ENCODE results near the gene ZKSCAN4. TPM values are rescaled to one million over a fixed set of nuclear protein-coding genes. Genes with fewer than 3 reads are reported as not detected.
A peak's percentile ranks its signal among the peaks of the same experiment; 100 is the strongest.

ZKSCAN4 gene
- total RNA-seq, 2 donors from 2014 or later, result 5.1 to 7.6 TPM

DNA sequence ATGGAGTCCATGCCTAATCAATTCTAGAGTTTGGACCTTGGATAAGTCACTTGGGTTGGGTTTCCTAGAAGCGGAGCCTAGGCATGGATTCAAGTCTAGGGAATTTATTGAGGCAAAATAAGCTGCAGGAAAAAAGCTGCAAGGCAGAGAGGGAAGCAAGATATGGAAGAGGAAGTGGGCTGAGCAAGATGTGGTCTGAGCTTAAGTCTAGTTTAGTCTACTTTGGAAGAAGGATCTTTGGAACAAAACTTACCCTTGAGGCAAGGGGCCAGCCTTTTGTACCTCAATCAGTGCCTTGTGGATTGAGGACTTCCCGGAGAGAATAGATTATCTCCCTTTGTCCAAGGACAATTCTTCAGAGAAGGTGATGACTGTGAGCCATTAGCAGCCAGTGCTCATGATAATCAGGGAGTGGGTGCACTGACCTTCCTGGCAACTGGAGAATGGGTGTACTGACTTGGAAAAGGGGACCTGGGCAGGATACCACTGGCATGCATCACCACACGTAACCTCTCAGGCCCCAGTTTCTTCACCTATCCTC is 16.1 kb downstream of the ZKSCAN4 start:
- ATAC-seq (replicated peaks in 1 of 2), result no peak

DNA sequence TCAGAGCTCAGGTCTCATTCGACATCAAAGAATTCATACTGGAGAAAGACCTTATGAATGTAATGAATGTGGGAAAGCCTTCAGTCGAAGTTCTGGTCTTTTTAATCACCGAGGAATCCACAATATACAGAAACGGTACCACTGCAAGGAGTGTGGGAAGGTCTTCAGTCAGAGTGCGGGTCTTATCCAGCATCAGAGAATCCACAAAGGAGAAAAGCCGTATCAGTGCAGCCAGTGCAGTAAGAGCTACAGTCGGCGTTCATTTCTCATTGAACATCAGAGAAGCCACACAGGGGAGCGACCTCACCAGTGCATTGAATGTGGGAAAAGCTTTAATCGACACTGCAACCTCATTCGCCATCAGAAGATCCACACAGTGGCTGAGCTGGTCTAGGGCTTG is 19.3 kb downstream of the ZKSCAN4 start:
- ATAC-seq (replicated peaks in 1 of 2) (no peak), DNase-seq (no peak)
- no peak overlapping the region for H3K4me3 Mint-ChIP-seq
- H3K27me3 Mint-ChIP-seq (ENCODE audit: low read depth), result no peaks in the 10 kb centered on the region
- H3K36me3 Mint-ChIP-seq (ENCODE audit: insufficient read depth in 2 of 2), result peaks cover 5 to 8% of the 10 kb centered on the region in 2 donors
- no peak overlapping the region for H3K27ac Mint-ChIP-seq
- H3K9me3 Mint-ChIP-seq, result no peaks in the 10 kb centered on the region
- peaks cover 5% of the 10 kb centered on the region for H3K4me1 Mint-ChIP-seq (ENCODE audit: low read depth)

More for the DNA sequence above, 16.1 kb downstream of the ZKSCAN4 start:
- Mint-ChIP-seq H3K27ac (no peak overlapping the region), H3K27me3 (ENCODE audit: low read depth) (no peaks in the 10 kb centered on the region), H3K9me3 (peaks cover 0 to 2% of the 10 kb centered on the region in 2 donors), H3K36me3 (ENCODE audit: insufficient read depth in 2 of 2) (peaks cover 3 to 4% of the 10 kb centered on the region in 2 donors), H3K4me3 (no peak overlapping the region), H3K4me1 (ENCODE audit: low read depth) (peaks cover 5% of the 10 kb centered on the region)
- no peak for DNase-seq

DNA sequence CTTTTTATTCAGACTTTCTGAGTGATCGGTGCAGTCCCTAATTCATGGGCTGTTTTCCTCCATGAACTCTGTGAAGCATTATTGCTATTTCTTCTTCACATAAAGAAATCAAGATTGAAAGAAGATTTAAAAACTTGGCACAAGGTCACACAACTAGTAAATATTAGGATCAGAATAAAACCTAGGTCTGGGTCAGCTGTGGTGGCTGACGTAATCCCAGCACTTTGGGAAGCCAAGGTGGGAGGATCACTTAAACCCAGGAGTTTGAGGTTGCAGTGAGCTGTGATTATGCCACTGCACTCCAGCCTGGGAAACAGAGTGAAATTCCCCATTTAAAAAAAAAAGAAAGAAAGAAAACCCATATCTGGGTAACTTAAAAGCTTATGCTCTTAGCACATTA is 25.6 kb downstream of the ZKSCAN4 start:
- H3K27me3 Mint-ChIP-seq (ENCODE audit: low read depth), result peaks cover 42% of the 10 kb centered on the region
- peaks cover 9% of the 10 kb centered on the region for H3K4me1 Mint-ChIP-seq (ENCODE audit: low read depth)
- H3K27ac Mint-ChIP-seq, result no peak overlapping the region
- ATAC-seq (replicated peaks in 1 of 2) (no peak), DNase-seq (no peak)
- peaks cover 6 to 8% of the 10 kb centered on the region in 2 donors for H3K36me3 Mint-ChIP-seq (ENCODE audit: insufficient read depth in 2 of 2)
- H3K9me3 Mint-ChIP-seq, result no peaks in the 10 kb centered on the region
- no peak overlapping the region for H3K4me3 Mint-ChIP-seq

DNA sequence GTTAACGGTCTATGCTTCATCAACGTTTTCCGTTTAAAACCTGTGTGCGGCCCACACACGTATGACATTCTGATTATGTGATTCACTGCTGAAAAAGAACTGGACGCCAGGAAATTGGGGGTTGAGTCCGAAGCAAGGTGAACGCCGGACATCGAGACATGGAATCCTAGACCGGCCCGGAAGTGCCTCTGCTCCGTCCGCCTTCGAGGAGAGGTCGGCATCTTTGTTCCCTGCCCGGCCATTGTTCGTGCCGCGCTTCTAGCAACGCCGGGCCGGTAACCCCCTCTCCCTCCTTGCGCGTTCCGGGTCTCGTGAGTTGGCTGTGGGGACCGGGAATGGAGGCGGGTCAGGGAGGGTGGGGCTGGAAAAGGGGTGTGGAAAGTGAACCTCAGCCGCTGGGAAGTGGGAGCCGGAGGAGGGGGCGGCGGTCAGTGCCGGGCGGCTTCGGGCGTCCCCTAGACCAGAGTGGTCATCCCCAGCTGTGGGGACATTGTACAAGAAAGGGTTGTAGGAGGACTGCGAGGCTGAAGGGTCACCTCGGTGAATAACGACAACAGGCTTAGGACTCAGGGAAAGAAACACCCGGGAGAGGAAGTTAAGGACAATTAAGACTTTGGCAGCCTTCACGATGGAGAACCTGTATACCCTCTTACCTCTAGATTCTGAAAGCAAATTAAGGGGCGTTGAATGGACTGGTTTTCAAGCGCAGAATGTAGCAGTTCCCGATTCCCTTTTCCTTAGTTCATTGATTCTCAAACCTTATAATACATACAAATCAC is 26.8 kb downstream of the ZKSCAN4 start, which contains the start of gene ZSCAN9:
Gene ZSCAN9 (plus strand): TSS at position 220 of the 779 bp plus-strand sequence. CDS start 1,810 bp downstream, outside the sequence.
- Mint-ChIP-seq H3K4me3 (peak within 1 kb of the TSS; percentile 82 to 85), H3K27ac (peak within 1 kb of the TSS; percentile 46), H3K36me3 (ENCODE audit: insufficient read depth in 2 of 2) (peaks cover 3 to 5% of the 10 kb centered on the region in 2 donors), H3K4me1 (ENCODE audit: low read depth) (peaks cover 15% of the 10 kb centered on the region), H3K27me3 (ENCODE audit: low read depth) (peaks cover 54% of the 10 kb centered on the region), H3K9me3 (no peaks in the 10 kb centered on the region)
- ATAC-seq (replicated peaks in 1 of 2) (peak; percentile 83 to 97), DNase-seq (peak; percentile 64 to 75)

DNA sequence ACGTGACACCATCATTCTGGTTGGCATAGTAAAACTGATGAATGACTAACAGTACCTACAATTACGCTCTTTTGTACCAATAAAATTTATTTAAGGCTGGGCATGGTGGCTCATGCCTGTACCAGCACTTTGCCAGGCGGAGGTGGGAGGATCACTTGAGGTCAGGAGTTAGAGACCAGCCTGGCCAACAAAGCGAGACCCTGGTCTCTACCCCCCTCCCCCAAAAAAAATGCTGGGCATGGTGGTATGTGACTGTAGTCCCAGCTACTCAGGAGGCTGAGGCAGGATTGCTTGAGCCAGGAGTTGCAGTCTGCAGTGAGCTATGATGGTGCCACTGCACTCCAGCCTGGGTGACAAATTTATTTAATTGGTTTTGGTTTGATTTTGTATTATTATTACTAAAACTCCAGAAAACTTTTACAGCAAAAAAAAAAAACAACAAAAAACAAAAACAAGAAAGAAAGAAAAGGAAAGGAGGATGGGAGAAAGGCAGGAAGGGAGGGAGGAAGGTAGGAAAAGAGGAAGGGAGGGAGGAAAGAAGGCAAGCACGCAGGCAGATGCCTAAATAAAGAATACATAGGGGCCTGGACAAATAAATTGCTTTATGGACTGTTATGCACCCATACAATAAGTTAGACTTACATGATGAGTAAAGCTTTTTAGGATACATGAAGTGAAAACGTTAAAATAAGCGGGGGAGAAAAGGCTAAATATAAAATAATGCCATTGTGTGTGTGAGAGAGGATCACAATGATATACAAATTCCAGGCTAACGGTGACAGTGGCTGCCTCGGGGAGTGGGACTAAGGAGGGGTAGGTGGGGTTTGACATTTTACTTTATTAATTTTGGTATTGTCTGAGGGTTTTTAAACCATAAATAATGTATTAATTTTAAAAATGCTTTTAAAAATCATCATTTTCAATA is 27.7 kb downstream of the ZKSCAN4 start:
- no peak for DNase-seq
- peaks cover 3% of the 10 kb centered on the region in 2 donors for H3K36me3 Mint-ChIP-seq (ENCODE audit: insufficient read depth in 2 of 2)
- H3K27me3 Mint-ChIP-seq (ENCODE audit: low read depth), result peaks cover 59% of the 10 kb centered on the region
- no peaks in the 10 kb centered on the region for H3K9me3 Mint-ChIP-seq
- peaks cover 15% of the 10 kb centered on the region for H3K4me1 Mint-ChIP-seq (ENCODE audit: low read depth)
- peak overlapping the region; percentile 46 for H3K27ac Mint-ChIP-seq
- ATAC-seq (replicated peaks in 1 of 2), result no peak
- peak overlapping the region; percentile 82 to 85 for H3K4me3 Mint-ChIP-seq

DNA sequence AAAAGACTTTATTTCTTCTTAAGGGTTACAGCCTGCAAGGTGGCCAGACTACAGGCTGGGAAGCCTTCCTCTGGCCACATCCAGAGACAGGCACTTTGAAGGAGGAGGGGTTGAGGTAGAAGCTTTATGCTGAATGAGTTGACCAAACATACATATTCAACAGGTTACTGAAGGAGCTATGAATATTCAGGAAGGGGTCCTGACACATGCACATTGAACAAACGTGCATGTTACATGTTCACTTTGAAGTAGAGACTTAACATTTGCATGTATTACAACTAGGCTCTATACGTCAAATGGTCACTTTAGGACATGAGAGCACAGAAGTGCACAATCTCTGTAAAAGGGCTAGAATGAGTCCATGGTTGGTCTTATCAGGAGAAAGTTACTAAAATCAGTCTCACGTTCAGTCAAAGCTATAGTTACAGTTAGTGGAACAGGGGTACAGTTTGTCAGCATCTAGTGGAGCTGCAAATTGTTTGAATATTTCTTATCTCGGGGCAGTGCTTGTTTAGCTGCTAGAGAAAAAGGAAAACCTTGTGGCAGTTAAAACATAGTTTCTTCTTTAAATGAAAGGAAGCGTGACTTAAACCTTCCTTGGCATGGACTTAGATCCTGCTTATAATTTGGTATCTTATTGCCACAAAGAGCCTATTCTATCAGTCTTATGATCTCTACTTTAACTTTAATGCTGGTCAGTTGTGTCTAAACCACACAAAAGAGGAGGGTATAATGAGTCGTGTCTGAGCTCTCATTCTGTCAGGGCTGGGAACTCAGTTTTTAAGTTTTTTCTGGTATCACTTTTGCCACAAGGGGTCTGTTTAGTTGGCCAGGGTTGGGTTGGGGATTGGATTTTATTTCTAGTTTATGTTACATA is 31.6 kb downstream of the ZKSCAN4 start:
- Mint-ChIP-seq H3K27ac (no peak overlapping the region), H3K9me3 (no peaks in the 10 kb centered on the region), H3K4me3 (no peak overlapping the region), H3K36me3 (ENCODE audit: insufficient read depth in 2 of 2) (peaks cover 2 to 3% of the 10 kb centered on the region in 2 donors), H3K27me3 (ENCODE audit: low read depth) (peaks cover 80% of the 10 kb centered on the region), H3K4me1 (ENCODE audit: low read depth) (peaks cover 24% of the 10 kb centered on the region)
- DNase-seq (no peak), ATAC-seq (replicated peaks in 1 of 2) (no peak)

DNA sequence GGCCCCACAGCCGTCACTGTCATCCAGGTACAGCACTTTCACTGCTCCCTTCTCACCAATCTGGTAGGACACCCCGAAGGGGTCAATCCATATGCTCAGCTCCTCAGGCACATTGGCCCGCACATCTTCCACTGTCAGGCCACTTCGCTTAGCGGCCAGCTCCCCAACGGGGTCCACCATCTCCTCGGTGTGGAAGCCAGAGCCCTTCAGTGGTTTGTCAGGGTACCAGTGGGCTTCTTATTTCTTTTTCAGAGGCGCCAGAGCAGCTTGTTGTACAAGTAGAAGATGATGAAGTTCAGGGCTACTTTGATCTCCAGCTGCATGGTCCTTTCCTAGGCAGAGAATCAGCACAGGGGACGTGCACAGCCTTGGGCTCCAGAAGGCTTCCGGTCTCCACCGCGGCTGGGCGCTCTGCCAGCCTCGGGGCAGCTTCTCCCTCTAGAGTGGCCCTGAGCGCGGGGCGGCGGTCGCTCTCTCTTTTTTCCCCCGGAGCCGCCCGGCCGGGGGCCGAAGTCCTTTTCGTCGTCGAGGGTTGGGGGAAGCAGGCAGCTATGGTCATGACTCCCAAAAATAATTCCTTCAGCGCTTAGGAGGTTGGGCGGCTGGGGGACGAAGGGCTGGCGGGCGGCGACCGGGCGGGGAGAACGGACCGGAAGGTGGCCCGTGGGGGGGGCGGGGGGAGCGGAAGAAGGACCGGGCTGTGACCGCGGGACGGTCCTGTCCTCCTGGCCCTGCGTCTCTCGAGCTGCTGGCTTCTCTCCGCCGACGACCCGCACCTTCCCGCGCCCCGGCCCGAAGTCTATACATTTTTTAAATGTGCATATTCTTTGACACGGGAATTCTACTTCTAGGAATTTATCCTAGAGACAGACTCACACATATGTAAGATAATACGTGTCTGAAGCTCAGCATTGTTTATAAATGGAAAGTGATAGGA is 33.5 kb downstream of the ZKSCAN4 start:
- ATAC-seq (replicated peaks in 1 of 2), result peak; percentile 84 to 94

DNA sequence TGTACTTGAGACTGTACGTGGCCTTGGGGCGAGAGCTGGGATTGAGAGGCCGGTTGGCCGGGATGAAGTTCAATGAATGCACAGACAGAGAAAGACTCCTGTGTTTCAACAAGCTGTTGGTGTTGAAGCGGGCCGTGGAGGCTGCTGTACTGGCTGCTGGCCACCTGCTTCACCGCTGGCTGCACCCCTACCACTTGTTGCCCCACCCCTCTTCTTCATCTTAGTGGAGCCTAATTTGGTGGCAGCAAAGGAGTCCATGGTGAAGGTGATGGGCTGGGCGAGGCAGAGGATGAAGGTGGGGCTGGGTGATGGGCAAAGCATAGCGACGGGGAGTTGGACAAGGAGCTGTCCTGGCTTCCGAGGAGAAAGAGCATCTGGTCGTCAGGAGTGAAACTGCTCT is 34.2 kb downstream of the ZKSCAN4 start:
- peaks cover 84% of the 10 kb centered on the region for H3K27me3 Mint-ChIP-seq (ENCODE audit: low read depth)
- H3K4me3 Mint-ChIP-seq, result peak overlapping the region; percentile 83 to 90
- peaks cover 19% of the 10 kb centered on the region for H3K4me1 Mint-ChIP-seq (ENCODE audit: low read depth)
- H3K36me3 Mint-ChIP-seq (ENCODE audit: insufficient read depth in 2 of 2), result peaks cover 0 to 2% of the 10 kb centered on the region in 2 donors
- H3K27ac Mint-ChIP-seq, result no peak overlapping the region
- DNase-seq (no peak), ATAC-seq (replicated peaks in 1 of 2) (no peak)
- H3K9me3 Mint-ChIP-seq, result no peaks in the 10 kb centered on the region

More for the DNA sequence above, 33.5 kb downstream of the ZKSCAN4 start:
- H3K27ac Mint-ChIP-seq, result no peak overlapping the region
- peak; percentile 51 to 63 for DNase-seq
- H3K4me1 Mint-ChIP-seq (ENCODE audit: low read depth), result peaks cover 15% of the 10 kb centered on the region
- no peaks in the 10 kb centered on the region for H3K9me3 Mint-ChIP-seq
- peaks cover 85% of the 10 kb centered on the region for H3K27me3 Mint-ChIP-seq (ENCODE audit: low read depth)
- H3K4me3 Mint-ChIP-seq, result peak overlapping the region; percentile 83 to 90
- H3K36me3 Mint-ChIP-seq (ENCODE audit: insufficient read depth in 2 of 2), result peaks cover 0 to 3% of the 10 kb centered on the region in 2 donors

DNA sequence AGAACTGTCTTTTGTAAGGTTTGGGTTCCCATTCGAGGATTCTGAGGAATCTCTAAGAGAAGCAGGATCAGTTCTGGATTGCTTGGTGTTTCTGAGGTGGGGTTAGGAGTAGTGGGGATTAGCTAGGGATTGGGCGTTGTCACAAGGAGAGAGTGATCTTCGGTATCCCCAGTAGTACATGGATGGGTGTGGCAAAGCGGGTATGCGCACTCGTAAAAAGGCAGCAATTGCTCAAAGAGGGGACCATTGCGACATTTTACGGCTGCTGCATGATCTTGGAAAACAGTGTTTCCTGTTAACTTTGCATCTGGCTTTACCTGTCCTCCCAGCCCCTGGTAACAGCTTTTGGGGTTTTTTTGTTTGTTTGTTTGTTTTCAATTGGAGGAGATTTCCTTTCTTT is 36.6 kb downstream of the ZKSCAN4 start:
- Mint-ChIP-seq H3K27me3 (ENCODE audit: low read depth) (peaks cover 80% of the 10 kb centered on the region), H3K4me3 (peak overlapping the region; percentile 4 to 22), H3K4me1 (ENCODE audit: low read depth) (peaks cover 28% of the 10 kb centered on the region), H3K9me3 (no peaks in the 10 kb centered on the region), H3K27ac (no peak overlapping the region), H3K36me3 (ENCODE audit: insufficient read depth in 2 of 2) (peaks cover 0 to 2% of the 10 kb centered on the region in 2 donors)
- DNase-seq, result no peak
- no peak for ATAC-seq (replicated peaks in 1 of 2)

DNA sequence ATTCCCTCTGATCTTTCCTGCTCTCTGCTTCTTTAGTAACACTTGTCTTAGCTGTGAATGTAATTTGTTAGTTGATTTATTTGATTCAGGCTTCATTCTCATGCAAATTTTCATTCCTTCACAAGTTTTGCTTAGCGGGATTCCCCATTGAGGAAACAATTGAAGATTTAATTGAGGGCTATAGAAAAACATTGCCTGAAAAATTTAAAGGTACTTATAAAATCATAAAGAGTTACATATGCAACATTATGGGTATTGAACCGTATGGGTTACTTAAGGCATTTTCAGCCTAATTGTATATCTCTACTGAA is 38.9 kb downstream of the ZKSCAN4 start:
- Mint-ChIP-seq H3K9me3 (no peaks in the 10 kb centered on the region), H3K4me1 (ENCODE audit: low read depth) (peaks cover 35% of the 10 kb centered on the region), H3K27ac (peak overlapping the region; percentile 79), H3K27me3 (ENCODE audit: low read depth) (peaks cover 88% of the 10 kb centered on the region), H3K4me3 (peak overlapping the region; percentile 85 to 86), H3K36me3 (ENCODE audit: insufficient read depth in 2 of 2) (peaks cover 1 to 2% of the 10 kb centered on the region in 2 donors)
- no peak for ATAC-seq (replicated peaks in 1 of 2)
- DNase-seq, result no peak

DNA sequence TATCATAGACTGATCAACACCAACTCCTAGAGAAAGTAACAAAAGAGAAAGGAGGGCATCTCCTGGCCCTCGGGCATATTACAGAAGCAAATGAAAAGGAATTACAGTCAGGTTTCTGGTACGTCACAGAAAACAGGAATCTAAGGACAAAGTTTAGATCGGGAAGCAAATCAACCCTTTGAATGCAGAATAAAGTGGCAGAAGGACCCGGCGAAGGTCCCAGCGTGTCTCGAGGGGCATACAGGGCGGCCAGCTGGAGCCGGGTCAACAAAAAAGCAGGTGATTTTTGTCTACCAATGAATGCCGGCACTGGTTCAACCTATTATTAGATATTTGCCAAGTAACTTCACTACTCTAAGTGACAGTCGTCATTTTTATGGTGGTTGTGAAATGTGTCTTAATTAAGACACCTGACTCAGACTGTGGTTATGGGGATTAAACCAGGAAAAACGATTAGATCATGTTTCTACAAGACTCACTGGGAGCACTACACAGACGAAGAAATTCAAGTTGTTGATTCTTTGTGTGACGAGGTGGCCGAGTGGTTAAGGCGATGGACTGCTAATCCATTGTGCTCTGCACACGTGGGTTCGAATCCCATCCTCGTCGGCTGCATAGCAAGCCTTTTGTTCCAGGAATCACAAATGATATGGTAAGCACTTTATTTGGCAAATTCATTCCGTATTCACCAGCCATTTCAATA is 39.4 kb downstream of the ZKSCAN4 start:
- H3K36me3 Mint-ChIP-seq (ENCODE audit: insufficient read depth in 2 of 2), result peaks cover 1 to 2% of the 10 kb centered on the region in 2 donors
- H3K4me3 Mint-ChIP-seq, result peak overlapping the region; percentile 85 to 86
- H3K27me3 Mint-ChIP-seq (ENCODE audit: low read depth), result peaks cover 88% of the 10 kb centered on the region
- H3K27ac Mint-ChIP-seq, result peak overlapping the region; percentile 79
- no peaks in the 10 kb centered on the region for H3K9me3 Mint-ChIP-seq
- peak; percentile 72 to 75 for ATAC-seq (replicated peaks in 1 of 2)
- peak; percentile 62 to 65 for DNase-seq
- H3K4me1 Mint-ChIP-seq (ENCODE audit: low read depth), result peaks cover 36% of the 10 kb centered on the region
